ENCODE results near the gene DNAJC24.

GRCh38 chr11:31455177-31455576 is 85.5 kb downstream of the DNAJC24 start:
- no peak for TF ChIP-seq CTCF (IDR thresholded peaks at IDR 0.05)
- no peak for TF ChIP-seq POLR2AphosphoS5 (IDR thresholded peaks at IDR 0.05)
- TF ChIP-seq POLR2A (IDR thresholded peaks at IDR 0.05) = no peak

Measured in prostate gland (tissue), 2 donors.